Measurements from ENCODE around the gene TUBA4A. TPM values are rescaled to one million over a fixed set of nuclear protein-coding genes. Genes with fewer than 3 reads are reported as not detected.

The TUBA4A gene
- total RNA-seq (2012; rRNA removed) (21.9 and 26.1 TPM in 2 replicates), polyA plus RNA-seq (2012; rRNA removed) (30.3 and 35.6 TPM in 2 replicates), Bru-seq, nascent RNA (percentile 34 among the genes with signal in this experiment), BruChase-seq, experiment 1, labeled RNA remaining after a 6-hour chase (percentile 30 among the genes with signal in this experiment), BruChase-seq, experiment 2, labeled RNA remaining after a 2-hour chase (percentile 30 among the genes with signal in this experiment)
- polyA plus RNA-seq (2012; cell fraction: cytosol; rRNA removed), result 19.5 and 39.0 TPM in 2 replicates
- polyA plus RNA-seq (2012; cell fraction: nucleus; rRNA removed; ENCODE audit: low replicate concordance), result 46.8 and 128 TPM in 2 replicates
- long read RNA-seq, transcript TUBA4A-206 (4 exons, 648 nt), result major isoform, 6 of 16 reads
- long read RNA-seq, partial matches to known transcripts, result 2 of 16 reads
- long read RNA-seq, other reads (novel, unspliced or antisense), result 5 of 16 reads

GRCh38 chr2:219253753-219254589 lies at the start of gene TUBA4A:
Gene TUBA4A, minus strand, starts transcription at chr2:219253918. Its CDS starts 60 bp downstream, at chr2:219253858.
- Histone ChIP-seq H4K91ac (ENCODE audit: insufficient read depth, low read depth, low read length) (no peak within 1 kb of the TSS), H2AK9ac (replicated peaks; ENCODE audit: low read depth, low read length, poor library complexity) (peak within 1 kb of the TSS; percentile 81), H3K56ac (ENCODE audit: extremely low read depth, insufficient read depth, low read length) (no peak within 1 kb of the TSS), H4K5ac (ENCODE audit: low read depth, low read length) (no peak within 1 kb of the TSS; the same call in 1 of the 2 replicates), H3K9me1 (ENCODE audit: insufficient read depth, low read length) (peaks cover 17% of the 10 kb centered on the region), H3K36me3 (ENCODE audit: control insufficient read depth, insufficient read depth, low read length) (peaks cover 5% of the 10 kb centered on the region; the same call in 1 of the 2 replicates), H2AFZ (replicated peaks; ENCODE audit: low read length, poor library complexity) (peak within 1 kb of the TSS; percentile 93), H3K4me2 (ENCODE audit: low read depth, low read length) (peak within 1 kb of the TSS; percentile 96), H2BK20ac (ENCODE audit: low read depth, low read length) (no peak within 1 kb of the TSS), H3K9ac (ENCODE audit: low read depth, low read length) (peak within 1 kb of the TSS; percentile 3; the same call in 1 of the 2 replicates), H3K27me3 (ENCODE audit: control insufficient read depth, insufficient read depth, low read length) (peaks cover 16% of the 10 kb centered on the region), H3K4ac (ENCODE audit: low read depth, low read length) (peak within 1 kb of the TSS; percentile 25; the same call in 1 of the 2 replicates), H2BK120ac (ENCODE audit: low read depth, low read length) (peak within 1 kb of the TSS; percentile 19; the same call in 1 of the 2 replicates), H2AK5ac (ENCODE audit: low read depth, low read length) (peak within 1 kb of the TSS; percentile 50; the same call in 1 of the 2 replicates), H4K20me1 (ENCODE audit: insufficient read depth, low read length) (0 out of 2 replicates have a peak, but pooled peaks cover 8% of the 10 kb centered on the region), H3K18ac (ENCODE audit: low read depth, low read length) (no peak within 1 kb of the TSS), H2BK15ac (ENCODE audit: low read depth, low read length) (no peak within 1 kb of the TSS), H3K79me1 (ENCODE audit: low read depth in 1 of 2, low read length in 2 of 2) (peaks cover 0 to 2% of the 10 kb centered on the region in 2 experiments; a peak in 1 of 4 replicates), H3K9me3 (ENCODE audit: control insufficient read depth, insufficient read depth, low read length) (no peaks in the 10 kb centered on the region), H3K14ac (replicated peaks; ENCODE audit: low read depth, low read length) (no peak within 1 kb of the TSS), H3K4me1 (ENCODE audit: control insufficient read depth, insufficient read depth, low read length) (peaks cover 34% of the 10 kb centered on the region), H4K8ac (ENCODE audit: low read depth in 2 of 2, low read length in 2 of 2) (peak within 1 kb of the TSS in 1 of 2 experiments; percentile 40; a peak in 1 of 4 replicates), H3K27ac (ENCODE audit: insufficient read depth, low read length) (no peak within 1 kb of the TSS; the same call in 1 of the 2 replicates), H3K23ac (ENCODE audit: low read depth, low read length) (peak within 1 kb of the TSS; percentile 45; the same call in 1 of the 2 replicates), H3K4me3 (ENCODE audit: insufficient read depth, low read depth, low read length) (peak within 1 kb of the TSS; percentile 57), H2BK5ac (ENCODE audit: low read depth, low read length, poor library complexity, severe bottlenecking) (no peak within 1 kb of the TSS)
- no peak for TF ChIP-seq CTCF (conservative IDR thresholded peaks at IDR 0.05; ENCODE audit: low read depth, low read length)
- TF ChIP-seq MAZ (IDR thresholded peaks at IDR 0.05; ENCODE audit: borderline replicate concordance, low read depth, low read length), result peak; percentile 58; the same call in 1 of the 2 replicates
- TF ChIP-seq POLR2A (IDR thresholded peaks at IDR 0.05; ENCODE audit: low read depth, low read length), result peak; percentile 80
- DNase-seq (peak; percentile 37), ATAC-seq (ENCODE audit: low read depth) (peak; percentile 83)
- ChIA-PET POLR2A (ENCODE audit: unreplicated experiment) (interaction anchor here (0.6 kb wide), 1 partner anchor 34 kb away, joined by 9 read pairs; no protein-coding TSS in a partner anchor), CTCF (interaction anchor here (0.6 to 1.2 kb wide), 2 partner anchors 10 to 24 kb away, joined by 3 to 4 read pairs; no protein-coding TSS in a partner anchor)
- intact Hi-C loops (cut with micrococcal nuclease), result no loop called here
- in situ Hi-C loops (cut with MboI; ENCODE audit: low sequenced_read_pairs), result no loop called here
- 1% methylated on average over 27 of the region's 76 CpGs; no CpG with 5 or more reads in 1 of the 2 experiments for WGBS, 2 experiments (ENCODE audit: extremely low coverage in 2 of 2, insufficient read length in 1 of 2)
- BruUV-seq (replicated peaks), result no TSS peak
- dilution Hi-C loops (cut with HindIII; ENCODE audit: low sequenced_read_pairs, unreplicated experiment), result no loop called here

Data from IMR-90 (cell line).